PC-3 (cell line): ENCODE measurements around the gene TBC1D24.

ENCODE experiments used
- EZH2 ChIP-seq: fragments of 300-600 bp; sonication (generic); IDR thresholded peaks from one replicate; pipeline ENCODE4 v1.6.1; 2017; ENCODE audit warnings: antibody characterized with exemption, mild to moderate bottlenecking, low read length; ENCODE audit not compliant: unreplicated experiment
- EZH2phosphoT487 ChIP-seq: fragments of 300-600 bp; sonication (generic); IDR thresholded peaks from 2 replicates; pipeline ENCODE4 v1.6.1; 2018; ENCODE audit warnings: mild to moderate bottlenecking, antibody characterized with exemption, low read length, borderline replicate concordance
- TF ChIP-seq, protein P1 (sequence below): fragments of 300-600 bp; sonication (generic); conservative IDR thresholded peaks from 2 replicates; pipeline ENCODE4 v1.5.1; 2017; ENCODE audit warnings: antibody characterized with exemption, low read depth, mild to moderate bottlenecking, low read length

DNA sequence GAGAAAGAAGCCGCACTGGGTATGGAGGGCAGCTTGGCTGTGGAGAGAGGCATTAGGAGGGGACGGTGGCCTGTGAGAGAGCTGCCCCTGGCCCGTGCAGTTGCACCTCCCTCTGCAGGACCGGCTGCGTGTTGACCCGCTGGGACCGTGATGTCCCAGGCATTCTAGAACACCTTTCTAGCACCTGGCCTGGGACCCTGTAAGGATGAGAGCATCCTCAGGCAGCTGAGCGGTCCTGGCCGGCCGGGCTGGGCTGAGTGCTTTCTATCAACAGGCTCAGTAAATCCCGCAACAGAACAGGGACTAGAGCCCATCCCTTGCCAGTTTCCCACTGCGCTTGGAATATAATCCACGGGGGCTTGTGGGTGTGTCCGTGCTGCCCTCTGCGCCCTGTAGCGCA is 14.7 kb downstream of the TBC1D24 start:
- TF ChIP-seq EZH2: no peak
- TF ChIP-seq, protein P1, sequence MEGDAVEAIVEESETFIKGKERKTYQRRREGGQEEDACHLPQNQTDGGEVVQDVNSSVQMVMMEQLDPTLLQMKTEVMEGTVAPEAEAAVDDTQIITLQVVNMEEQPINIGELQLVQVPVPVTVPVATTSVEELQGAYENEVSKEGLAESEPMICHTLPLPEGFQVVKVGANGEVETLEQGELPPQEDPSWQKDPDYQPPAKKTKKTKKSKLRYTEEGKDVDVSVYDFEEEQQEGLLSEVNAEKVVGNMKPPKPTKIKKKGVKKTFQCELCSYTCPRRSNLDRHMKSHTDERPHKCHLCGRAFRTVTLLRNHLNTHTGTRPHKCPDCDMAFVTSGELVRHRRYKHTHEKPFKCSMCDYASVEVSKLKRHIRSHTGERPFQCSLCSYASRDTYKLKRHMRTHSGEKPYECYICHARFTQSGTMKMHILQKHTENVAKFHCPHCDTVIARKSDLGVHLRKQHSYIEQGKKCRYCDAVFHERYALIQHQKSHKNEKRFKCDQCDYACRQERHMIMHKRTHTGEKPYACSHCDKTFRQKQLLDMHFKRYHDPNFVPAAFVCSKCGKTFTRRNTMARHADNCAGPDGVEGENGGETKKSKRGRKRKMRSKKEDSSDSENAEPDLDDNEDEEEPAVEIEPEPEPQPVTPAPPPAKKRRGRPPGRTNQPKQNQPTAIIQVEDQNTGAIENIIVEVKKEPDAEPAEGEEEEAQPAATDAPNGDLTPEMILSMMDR: no peak
- no peak for TF ChIP-seq EZH2phosphoT487
